HG03108 (cell line): ENCODE data around the gene CHRNB2.

Experiments
- ATAC-seq: cut with Tn5 transposase; IDR thresholded peaks from one replicate; pipeline ENCODE4 v1.9.1; 2021; ENCODE audit warnings: moderate library complexity; ENCODE audit not compliant: unreplicated experiment

The CHRNB2 gene

DNA sequence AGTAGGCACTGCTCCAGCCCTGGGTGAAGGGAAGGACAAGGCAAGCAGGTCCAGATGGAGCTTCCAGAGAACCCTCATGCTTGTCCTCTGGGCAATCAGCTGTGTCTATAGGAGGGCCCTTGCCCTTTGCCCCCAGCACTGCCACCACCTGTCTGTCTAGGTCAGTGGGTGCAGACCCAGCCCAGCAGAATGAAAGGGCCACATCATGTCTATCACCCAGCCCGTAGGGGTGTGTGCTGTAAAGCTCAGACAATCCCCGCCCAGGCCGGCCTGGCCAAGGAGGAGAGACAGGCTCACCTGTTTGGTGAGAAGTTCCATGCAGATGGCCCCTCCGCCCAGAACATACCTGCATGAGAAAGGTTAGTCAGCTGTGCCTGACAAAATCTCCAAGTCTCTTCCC is 16.1 kb upstream of the CHRNB2 start:
- ATAC-seq, result no peak

GRCh38 chr1:154552036-154552435 is 15.5 kb upstream of the CHRNB2 start:
- ATAC-seq, result no peak

DNA sequence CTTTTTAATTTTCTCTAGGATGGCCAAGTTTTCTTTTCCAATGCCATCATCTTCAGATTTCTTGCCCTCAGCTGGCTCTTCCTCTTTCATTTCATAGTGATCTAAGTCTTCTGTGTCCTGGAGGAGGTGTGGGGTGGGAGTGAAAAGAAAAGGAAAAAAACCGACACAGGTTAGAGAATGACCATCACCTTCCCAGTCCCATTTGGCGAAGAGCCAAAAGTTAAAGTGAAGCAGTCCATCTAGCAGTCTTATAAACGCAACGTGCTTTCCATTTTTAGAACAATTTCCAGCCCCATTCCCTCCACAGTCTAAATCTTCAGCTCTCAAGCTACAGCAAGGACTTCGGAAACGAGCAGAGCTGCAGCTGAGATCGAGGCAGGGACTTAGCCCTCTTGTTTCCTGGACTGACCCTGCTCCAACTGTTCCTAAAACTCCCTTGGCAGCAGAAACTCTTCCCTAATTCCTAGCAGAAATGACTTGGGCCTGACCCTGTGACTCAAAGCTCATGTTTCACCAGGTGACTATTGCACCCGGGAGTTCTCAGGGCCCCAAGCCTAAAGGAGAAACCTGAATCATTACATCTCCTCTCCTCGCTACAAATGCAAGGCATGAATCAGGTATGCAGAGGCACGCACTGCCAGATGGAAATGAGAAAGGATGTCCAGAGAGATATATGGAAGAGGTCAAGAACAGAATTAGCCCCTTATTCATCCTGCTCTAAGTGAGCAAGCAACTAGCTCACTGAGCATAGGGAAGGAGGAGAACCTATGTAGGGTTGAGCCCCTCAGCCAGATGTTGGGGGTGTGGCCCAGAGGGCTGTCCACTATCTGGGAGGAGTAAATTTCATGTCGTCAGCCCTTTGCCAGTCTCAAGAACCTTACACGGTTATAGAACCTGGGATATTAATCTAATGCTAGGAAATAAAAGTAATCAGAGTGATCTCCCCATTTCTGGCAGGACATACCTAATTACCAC is 14.2 kb upstream of the CHRNB2 start:
- no peak for ATAC-seq

- ATAC-seq, result no peak
Measured at GRCh38 chr1:154556422-154556821, 11.2 kb upstream of the CHRNB2 start.

DNA sequence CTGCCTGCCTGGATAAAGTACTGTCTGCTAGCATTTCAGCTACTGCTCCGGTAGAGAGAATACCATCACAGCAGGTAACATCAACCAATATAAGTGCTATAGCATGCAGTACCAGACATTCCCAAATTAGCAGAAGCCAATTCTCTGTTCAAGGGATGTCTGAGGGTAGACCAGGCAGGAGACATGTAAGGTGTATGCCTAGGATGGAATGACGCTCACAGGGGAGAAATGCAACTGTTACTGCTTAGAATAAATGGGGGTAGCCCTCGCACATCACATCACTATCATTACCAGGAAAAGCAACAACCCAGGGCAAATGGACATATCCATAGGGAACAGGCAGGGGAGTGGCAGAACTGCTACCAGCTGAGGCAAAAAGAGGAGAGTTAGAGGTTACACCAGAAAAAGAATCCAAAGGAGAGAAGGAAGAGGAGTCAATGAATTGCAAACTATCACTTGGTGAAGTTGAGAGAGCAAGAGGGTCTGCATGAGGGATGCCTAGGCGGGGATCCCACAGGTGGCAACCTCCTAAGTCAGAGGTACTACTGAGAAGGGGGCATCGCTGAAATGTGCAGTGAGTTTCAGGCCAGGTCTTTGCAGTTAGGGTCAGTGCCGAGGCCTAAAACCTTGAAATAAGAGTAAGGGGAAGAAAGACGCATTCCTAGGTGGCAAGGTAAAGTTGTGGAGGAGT is 10.2 kb upstream of the CHRNB2 start:
- ATAC-seq, result no peak

GRCh38 chr1:154557939-154558719 is 9.4 kb upstream of the CHRNB2 start, which contains the start of gene UBE2Q1:
TSS of gene UBE2Q1 (minus strand) at chr1:154558662. CDS start at chr1:154558553, 109 bp downstream.
- ATAC-seq, result peak; percentile 6

DNA sequence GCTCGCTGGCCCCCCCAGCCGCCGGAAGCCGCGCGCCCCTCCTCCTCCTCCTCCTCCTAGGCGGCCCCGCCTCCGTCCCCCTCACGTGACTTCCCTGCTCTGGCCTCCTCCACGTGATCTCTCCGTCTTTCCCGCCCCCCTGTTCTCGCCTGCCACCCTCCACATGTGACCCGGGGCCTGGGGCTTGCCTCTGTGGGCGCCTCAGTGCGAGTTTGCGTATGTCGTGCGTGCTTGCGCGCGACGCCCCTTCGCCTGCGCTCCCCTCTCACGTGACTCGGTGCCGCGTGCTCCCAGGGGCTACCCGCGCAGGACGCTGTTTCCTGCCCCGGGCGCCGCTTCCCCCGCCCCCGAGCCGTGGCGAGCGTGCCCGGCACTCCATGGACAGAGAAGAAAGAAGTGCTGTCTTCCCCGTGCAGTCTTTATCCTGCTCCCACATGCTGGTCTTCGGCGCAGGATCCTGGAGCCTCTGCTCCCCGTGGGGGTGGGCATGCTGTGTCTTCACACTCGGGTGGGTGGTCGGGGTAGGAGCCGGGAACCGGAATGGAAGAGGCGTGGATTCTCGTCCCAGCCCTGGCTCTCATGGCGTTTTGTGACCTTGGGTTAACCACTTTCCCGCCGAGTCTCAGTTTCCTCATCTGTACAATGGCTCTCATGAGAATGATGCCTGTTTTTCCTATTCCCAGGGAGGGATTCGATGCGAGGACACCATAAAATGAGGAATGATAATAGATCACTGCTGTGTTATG is 8.7 kb upstream of the CHRNB2 start:
- peak; percentile 81 for ATAC-seq

GRCh38 chr1:154559466-154560044 is 8.0 kb upstream of the CHRNB2 start:
- peak; percentile 37 for ATAC-seq

- no peak for ATAC-seq
Measured at GRCh38 chr1:154565876-154566275, 1.7 kb upstream of the CHRNB2 start.

GRCh38 chr1:154568157-154568815 is 708 bp downstream of the CHRNB2 start:
- no peak for ATAC-seq

DNA sequence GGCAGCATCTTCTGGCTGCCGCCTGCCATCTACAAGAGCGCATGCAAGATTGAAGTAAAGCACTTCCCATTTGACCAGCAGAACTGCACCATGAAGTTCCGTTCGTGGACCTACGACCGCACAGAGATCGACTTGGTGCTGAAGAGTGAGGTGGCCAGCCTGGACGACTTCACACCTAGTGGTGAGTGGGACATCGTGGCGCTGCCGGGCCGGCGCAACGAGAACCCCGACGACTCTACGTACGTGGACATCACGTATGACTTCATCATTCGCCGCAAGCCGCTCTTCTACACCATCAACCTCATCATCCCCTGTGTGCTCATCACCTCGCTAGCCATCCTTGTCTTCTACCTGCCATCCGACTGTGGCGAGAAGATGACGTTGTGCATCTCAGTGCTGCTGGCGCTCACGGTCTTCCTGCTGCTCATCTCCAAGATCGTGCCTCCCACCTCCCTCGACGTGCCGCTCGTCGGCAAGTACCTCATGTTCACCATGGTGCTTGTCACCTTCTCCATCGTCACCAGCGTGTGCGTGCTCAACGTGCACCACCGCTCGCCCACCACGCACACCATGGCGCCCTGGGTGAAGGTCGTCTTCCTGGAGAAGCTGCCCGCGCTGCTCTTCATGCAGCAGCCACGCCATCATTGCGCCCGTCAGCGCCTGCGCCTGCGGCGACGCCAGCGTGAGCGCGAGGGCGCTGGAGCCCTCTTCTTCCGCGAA is 3.8 kb downstream of the CHRNB2 start:
- ATAC-seq, result no peak

- ATAC-seq, result no peak
Measured at GRCh38 chr1:154571964-154572288, 4.3 kb downstream of the CHRNB2 start.

DNA sequence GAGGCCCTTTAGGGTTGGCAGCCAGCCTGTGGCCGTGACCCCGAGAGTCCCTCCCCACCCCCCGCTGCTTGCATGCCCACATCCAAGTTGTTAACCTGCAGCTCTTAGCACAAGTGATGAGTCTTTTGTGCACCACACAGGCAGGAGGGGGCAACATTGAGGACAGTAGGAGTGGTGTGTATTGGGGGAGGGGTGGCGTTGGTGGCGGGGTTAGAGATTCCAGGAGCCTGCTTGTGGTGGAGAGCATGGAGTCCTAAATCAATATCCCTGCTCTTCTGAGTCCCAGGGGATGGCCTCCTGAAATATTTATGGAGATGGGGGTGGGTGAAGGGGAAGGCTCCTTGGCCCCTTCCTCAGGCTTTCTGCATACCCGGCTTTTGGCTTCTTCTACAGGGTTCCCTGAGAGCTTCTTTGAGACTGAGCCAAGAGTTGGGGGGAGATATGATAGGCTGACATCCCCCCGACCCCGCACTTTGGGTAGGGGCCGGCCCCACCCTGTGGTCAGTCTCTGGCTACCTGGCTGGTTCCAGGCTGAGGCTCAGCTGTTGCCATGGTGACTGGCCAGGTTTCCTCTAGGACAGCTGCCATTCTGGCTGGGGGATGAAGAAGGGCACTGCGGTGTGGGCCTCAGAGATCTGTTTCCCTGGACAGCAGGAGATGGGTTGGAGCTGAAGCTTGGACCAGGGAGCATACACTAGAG is 5.0 kb downstream of the CHRNB2 start:
- ATAC-seq, result no peak

DNA sequence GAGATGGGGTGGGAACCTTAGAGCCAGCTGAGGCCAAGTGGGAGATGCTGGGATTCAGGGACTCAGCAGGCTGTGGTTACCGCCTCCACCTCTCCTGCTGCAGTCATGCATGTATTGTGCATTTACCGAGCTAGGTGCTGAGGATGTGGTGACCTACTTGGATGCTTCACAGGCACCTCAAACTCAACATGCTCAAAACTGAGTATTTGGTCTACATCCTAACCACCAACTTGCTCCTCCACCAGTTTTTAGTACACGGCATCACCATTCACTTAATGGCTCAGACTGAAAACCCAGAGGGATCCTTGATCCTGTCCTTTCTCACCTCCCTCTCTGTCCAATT is 5.6 kb downstream of the CHRNB2 start:
- no peak for ATAC-seq

GRCh38 chr1:154574716-154575115 is 7.1 kb downstream of the CHRNB2 start:
- ATAC-seq, result no peak

GRCh38 chr1:154575147-154575927 is 7.8 kb downstream of the CHRNB2 start:
- ATAC-seq, result no peak

DNA sequence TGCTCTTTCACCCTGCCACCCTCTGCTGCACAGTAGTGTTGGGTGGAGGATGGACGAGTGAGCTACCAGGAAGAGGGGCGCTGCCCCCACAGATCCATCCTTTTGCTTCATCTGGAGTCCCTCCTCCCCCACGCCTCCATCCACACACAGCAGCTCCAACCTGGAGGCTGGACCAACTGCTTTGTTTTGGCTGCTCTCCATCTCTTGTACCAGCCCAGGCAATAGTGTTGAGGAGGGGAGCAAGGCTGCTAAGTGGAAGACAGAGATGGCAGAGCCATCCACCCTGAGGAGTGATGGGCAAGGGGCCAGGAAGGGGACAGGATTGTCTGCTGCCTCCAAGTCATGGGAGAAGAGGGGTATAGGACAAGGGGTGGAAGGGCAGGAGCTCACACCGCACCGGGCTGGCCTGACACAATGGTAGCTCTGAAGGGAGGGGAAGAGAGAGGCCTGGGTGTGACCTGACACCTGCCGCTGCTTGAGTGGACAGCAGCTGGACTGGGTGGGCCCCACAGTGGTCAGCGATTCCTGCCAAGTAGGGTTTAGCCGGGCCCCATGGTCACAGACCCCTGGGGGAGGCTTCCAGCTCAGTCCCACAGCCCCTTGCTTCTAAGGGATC is 8.5 kb downstream of the CHRNB2 start:
- no peak for ATAC-seq
